Brain microvascular endothelial cell (primary cell): ENCODE measurements around the gene SREBF1.

Experiments used
- DNase-seq: peaks from one replicate; pipeline ENCODE4 v3.0.0-alpha.2; 2020
- H3K27ac ChIP-seq: fragments of 250-450 bp; sonication (Bioruptor Pico); 2 replicates; pipeline ENCODE4 v1.5.1; 2020; ENCODE audit warnings: mild to moderate bottlenecking, moderate library complexity
- H3K27me3 ChIP-seq: fragments of 250-450 bp; sonication (Bioruptor Pico); replicated peaks from 2 replicates; pipeline ENCODE4 v1.5.1; 2020; ENCODE audit warnings: mild to moderate bottlenecking
- H3K36me3 ChIP-seq: fragments of 250-450 bp; sonication (Bioruptor Pico); replicated peaks from 2 replicates; pipeline ENCODE4 v1.5.1; 2020; ENCODE audit warnings: mild to moderate bottlenecking
- H3K4me3 ChIP-seq: 2 replicates; pipeline ENCODE4 v1.5.1; 2011; ENCODE audit warnings: low read depth, mild to moderate bottlenecking, control low read depth, low read length, moderate library complexity
- CTCF ChIP-seq: IDR thresholded peaks from 2 replicates; pipeline ENCODE4 v1.5.1; 2011; ENCODE audit warnings: low read depth, mild to moderate bottlenecking, moderate library complexity, low read length, control low read depth, inconsistent platforms; ENCODE audit errors: missing control alignments
- in situ Hi-C: cut with HindIII; loops from 2 replicates; pipeline ENCODE4 v1.10.0; 2017; ENCODE audit warnings: low sequenced_read_pairs, low pct_ligation_motif_present

The SREBF1 gene

GRCh38 chr17:17880577-17881196 is 43.9 kb upstream of the SREBF1 start:
- in situ Hi-C loops = no loop called here
- peaks cover 14% of the 10 kb centered on the region for H3K36me3 ChIP-seq
- no peak overlapping the region for H3K4me3 ChIP-seq
- H3K27ac ChIP-seq = no peak overlapping the region
- no peak for DNase-seq
- no peak for TF ChIP-seq CTCF
- H3K27me3 ChIP-seq = no peaks in the 10 kb centered on the region

GRCh38 chr17:17877529-17878358 is 41.0 kb upstream of the SREBF1 start:
- TF ChIP-seq CTCF = peak; percentile 29
- in situ Hi-C loops = no loop called here
- DNase-seq = peak; percentile 87
- Histone ChIP-seq H3K27ac (peak overlapping the region; percentile 55), H3K36me3 (peaks cover 14% of the 10 kb centered on the region), H3K27me3 (no peaks in the 10 kb centered on the region), H3K4me3 (no peak overlapping the region)

- no peak for TF ChIP-seq CTCF
- peak; percentile 16 for DNase-seq
- Histone ChIP-seq H3K27me3 (no peaks in the 10 kb centered on the region), H3K36me3 (peaks cover 14% of the 10 kb centered on the region), H3K27ac (peak overlapping the region; percentile 52), H3K4me3 (no peak overlapping the region)
- in situ Hi-C loops = no loop called here
These were observed 40.3 kb upstream of the SREBF1 start for GRCh38 chr17:17876959-17877528.

GRCh38 chr17:17874478-17874877 is 37.7 kb upstream of the SREBF1 start:
- in situ Hi-C loops = no loop called here
- DNase-seq = peak; percentile 17
- H3K36me3 ChIP-seq = peaks cover 11% of the 10 kb centered on the region

GRCh38 chr17:17873450-17873991 is 36.7 kb upstream of the SREBF1 start:
- no peaks in the 10 kb centered on the region for H3K27me3 ChIP-seq
- H3K4me3 ChIP-seq = no peak overlapping the region
- DNase-seq = no peak
- in situ Hi-C loops = no loop called here
- no peak overlapping the region for H3K27ac ChIP-seq
- peaks cover 6% of the 10 kb centered on the region for H3K36me3 ChIP-seq
- no peak for TF ChIP-seq CTCF

More at GRCh38 chr17:17874478-17874877, 37.7 kb upstream of the SREBF1 start:
- H3K27me3 ChIP-seq = no peaks in the 10 kb centered on the region
- no peak for TF ChIP-seq CTCF
- H3K27ac ChIP-seq = no peak overlapping the region
- no peak overlapping the region for H3K4me3 ChIP-seq
